Putamen (tissue), 1 donor: ENCODE results near the gene GRAMD1A.
"Not testable (repeated sequence)": the region's sequence is repeated elsewhere in the genome, so short reads cannot be mapped to it uniquely, and the experiment has no call there.

ENCODE experiments used
- DNase-seq: peaks from one replicate; pipeline ENCODE4 v3.0.0-alpha.2; 2016; ENCODE audit warnings: low spot score

GRAMD1A gene

DNA sequence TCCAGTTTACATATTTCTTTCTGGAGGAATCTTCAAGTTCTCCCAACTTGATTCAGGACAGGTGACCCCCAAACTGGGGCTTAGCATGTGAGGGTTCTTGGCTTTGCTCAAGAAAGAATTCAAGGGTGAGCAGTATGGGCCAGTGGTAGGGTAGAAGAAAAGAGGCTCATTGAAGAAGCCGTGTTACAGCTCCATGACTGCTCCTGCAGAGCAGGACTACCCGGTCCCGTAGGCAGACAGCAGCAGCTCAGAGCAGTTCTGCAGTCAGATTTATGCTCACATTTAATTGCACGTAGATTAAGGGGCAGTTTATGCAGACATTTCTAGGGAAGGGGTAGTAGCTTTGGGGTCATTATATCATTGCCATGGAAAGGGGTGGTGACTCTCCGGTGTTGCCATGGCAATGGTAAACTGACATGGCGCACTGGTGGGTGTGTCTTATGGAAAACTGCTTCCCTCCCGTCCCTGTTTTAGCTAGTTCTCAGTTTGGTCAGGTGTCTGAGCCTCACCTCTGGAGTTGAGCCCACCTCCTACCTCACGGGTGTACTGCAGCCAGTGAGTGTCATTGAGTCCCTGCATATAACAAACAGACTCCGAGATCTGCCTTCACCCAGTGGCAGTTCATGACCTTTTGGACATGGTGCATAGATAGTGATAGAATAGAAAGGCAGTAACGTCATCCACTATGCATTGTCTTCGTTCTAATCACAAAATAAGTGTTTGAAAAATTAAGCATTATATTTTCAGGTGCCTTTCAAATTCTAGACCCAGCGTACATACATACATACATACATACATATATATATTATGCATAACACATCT lies 20.1 kb upstream of the GRAMD1A start:
- no peak for DNase-seq

DNA sequence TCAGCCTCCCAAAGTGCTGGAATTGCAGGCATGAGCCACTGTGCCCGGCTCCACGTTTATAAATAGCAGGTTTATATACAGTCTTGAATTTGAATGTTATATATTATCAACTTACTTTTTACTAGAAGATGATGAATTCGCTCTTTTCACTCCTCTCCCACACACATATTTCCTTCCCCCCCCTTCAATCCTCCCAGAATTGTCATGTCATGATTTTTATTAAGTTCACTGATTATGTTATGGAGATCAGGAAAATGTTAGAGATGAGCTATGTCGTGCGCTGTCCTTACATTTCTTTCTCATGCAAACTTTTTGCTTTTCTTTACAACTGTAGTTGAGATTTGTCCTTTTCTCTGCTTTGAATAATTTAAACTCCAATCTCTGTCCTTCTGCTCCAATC lies 17.8 kb upstream of the GRAMD1A start:
- no peak for DNase-seq

GRCh38 chr19:34983786-34984185 lies 16.3 kb upstream of the GRAMD1A start:
- no peak for DNase-seq

DNA sequence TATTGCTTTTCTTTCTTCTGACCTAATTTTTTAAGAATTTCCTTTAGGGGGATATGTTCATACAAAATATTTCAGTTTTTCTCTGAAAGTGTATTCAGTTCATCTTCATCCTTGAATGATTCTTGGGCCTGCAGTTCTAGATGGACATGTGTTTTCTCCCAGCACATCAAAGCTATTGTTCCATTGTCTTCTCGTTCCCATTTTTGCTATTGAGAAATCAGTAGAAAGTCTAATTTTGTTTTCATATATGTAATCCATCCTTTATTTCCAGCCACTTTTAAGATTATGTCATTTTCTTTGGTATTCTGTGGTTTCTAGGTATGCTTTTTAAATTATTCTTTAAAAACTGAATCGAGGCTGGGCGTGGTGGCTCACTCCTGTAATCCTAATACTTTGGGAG lies 15.8 kb upstream of the GRAMD1A start:
- no peak for DNase-seq

DNA sequence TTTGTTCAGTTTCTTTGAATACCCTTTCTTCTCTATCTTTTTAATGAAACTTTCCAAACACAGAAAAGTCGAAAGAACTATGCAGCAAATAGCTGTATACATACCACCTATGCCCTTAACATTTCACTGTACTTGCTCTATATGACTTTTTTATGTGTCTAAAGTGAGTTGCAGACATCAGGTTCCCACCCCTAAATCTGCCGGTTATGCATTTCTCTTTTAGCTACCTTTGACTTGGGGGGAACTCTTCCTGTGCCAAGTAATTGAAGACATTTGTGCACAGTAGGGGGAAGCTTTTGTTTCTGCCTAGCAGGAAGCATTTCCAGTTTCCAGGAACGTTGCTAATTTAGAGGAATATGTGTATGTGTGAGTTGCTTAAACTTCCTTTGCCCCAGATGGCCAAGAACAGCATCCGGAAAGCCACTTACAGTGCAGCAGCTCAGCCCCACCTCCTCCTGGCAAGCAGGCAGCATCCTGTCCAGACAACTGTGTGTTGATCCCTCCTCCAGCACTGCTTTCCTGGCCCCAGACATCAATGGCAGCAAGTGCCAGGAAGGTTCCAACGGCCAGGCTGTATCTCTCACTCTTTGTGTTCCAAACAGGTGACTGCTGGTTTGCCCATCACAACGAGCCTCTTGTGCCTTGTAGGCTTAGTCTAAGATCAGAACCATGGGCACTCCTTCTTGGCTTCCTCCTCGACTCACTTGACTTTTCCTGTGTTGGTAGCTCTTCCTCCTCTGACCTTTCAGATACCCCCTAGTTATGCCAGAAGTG lies 14.7 kb upstream of the GRAMD1A start:
- DNase-seq = no peak

DNA sequence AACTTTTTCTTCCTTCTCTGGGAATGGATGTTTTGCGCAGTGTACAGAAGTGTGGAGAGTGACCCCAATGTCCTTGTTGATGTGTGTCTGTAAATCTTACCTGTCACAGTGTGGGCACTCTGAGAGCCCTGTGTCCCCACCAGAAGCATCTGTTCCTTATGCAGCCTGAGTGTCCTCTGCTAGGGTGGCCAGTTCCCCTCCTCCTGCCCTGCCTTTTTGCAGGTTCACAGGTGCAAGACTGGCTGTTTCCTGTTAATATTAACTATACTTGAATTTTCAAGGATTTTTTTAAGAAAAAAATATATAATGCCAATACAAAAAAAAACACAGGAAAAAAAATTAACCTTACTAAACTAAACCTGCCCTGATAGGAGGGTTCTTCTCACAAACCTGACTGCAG lies 12.0 kb upstream of the GRAMD1A start:
- DNase-seq = no peak

DNA sequence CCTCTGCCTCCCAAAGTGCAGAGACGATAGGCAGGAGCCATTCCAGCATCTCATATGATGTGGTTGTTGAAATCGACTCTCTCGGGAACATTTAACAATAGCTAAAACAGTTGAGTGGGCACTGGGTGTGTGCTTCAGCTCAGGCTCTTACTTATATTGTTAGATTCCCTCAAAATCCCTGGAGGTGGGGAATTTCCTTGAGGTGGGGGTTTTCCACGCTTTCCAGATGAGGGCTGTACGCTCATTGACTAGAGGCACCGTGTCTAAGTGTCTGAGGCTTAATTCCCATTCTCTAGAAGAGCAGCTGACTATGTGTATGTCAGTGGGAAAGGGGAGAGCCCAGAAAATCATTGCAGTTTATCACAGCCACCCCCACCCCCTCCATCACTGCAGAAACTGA lies 10.8 kb upstream of the GRAMD1A start:
- no peak for DNase-seq

GRCh38 chr19:34990578-34991192 lies 9.4 kb upstream of the GRAMD1A start:
- DNase-seq = no peak

DNA sequence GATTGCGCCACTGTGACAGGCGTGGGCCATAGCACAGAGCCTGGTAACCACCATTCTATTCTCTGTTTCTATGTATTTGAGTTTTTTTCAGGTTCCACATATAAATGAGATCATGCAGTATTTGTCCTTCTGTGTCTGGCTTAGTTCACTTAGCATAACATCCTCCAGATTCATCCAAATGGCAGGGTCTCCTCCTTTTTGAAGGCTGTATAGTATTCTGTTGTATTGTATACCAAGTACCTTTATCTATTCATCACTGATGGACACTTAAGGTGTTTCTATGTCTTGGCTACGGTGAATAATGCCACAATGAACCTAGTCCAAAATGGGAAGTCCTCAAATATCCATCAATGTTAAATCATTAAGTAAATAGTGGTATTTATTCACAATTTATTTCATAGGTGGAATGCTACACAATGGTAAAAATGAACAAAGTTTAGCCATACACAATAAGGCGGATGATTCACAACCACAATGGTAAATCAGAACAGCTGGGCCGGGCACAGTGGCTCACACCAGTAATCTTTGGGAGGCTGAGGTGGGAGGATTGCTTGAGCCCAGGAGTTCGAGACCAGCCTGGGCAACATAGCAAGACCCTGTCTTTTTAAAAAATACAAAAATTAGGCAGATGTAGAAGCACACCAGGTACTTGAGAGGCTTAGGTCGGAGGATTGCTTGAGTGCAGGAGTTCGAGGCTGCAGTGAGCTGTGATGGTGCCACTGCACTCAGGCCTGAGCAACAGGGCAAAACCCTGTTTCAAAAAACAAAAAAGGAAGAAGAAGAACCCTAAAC lies 8.4 kb upstream of the GRAMD1A start:
- no peak for DNase-seq

DNA sequence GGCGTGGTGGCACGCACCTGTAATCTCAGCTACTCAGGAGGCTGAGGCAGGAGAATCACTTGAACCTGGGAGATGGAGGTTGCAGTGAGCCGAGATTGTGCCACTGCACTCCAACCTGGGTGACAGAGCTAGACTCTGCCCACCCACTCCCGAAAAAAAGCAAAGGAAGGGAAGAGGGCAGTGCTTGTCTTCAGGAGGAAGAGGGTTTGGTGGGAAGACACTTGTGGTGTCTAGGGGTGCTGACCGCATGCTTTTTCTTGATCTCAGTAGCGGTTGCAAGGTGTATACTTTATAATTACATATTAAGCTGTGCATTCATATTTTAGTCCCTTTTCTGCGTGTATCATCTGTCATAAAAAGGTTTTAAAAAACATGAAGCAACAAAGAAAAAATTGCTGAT lies 7.5 kb upstream of the GRAMD1A start:
- not testable (repeated sequence) for DNase-seq

GRCh38 chr19:34994286-34994642 lies 5.9 kb upstream of the GRAMD1A start:
- DNase-seq = no peak

GRCh38 chr19:34994643-34995541 lies 5.2 kb upstream of the GRAMD1A start:
- no peak for DNase-seq

DNA sequence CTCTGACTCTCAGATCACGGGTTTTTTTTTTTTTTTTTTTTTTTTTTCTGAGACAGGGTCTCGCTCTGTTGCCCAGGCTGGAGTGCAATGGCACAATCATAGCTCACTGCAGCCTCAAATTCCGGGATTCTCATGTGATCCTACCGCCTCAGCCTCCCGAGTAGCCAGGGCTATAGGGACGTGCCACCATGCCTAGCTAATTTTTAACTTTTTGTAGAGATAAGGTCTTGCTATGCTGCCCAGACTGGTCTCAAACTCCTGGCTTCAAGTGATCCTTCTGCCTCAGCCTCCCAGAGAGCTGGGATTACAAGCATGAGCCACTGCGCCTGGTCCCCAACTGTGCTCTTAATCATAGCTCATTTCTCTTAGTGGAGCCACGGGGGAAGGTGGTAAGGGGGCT lies 4.6 kb upstream of the GRAMD1A start:
- no peak for DNase-seq

- no peak for DNase-seq
These were observed 3.0 kb upstream of the GRAMD1A start for GRCh38 chr19:34997071-34997617.

DNA sequence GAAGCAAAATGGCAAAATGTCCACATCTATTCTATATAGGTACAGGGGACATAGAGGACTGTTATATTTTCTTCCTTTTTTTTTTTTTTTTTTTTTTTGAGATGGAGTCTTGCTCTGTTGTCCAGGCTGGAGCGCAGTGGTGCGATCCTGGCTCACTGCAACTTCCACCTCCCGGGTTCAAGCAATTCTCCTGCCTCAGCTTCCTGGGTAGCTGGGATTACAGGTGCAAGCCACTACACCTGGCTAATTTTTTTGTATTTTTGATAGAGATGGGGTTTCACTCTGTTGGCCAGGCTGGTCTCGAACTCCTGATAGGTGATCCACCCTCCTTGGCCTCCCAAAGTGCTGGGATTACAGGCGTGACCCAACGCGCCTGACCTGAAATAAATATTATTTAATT lies 1.9 kb upstream of the GRAMD1A start:
- DNase-seq = not testable (repeated sequence)

DNA sequence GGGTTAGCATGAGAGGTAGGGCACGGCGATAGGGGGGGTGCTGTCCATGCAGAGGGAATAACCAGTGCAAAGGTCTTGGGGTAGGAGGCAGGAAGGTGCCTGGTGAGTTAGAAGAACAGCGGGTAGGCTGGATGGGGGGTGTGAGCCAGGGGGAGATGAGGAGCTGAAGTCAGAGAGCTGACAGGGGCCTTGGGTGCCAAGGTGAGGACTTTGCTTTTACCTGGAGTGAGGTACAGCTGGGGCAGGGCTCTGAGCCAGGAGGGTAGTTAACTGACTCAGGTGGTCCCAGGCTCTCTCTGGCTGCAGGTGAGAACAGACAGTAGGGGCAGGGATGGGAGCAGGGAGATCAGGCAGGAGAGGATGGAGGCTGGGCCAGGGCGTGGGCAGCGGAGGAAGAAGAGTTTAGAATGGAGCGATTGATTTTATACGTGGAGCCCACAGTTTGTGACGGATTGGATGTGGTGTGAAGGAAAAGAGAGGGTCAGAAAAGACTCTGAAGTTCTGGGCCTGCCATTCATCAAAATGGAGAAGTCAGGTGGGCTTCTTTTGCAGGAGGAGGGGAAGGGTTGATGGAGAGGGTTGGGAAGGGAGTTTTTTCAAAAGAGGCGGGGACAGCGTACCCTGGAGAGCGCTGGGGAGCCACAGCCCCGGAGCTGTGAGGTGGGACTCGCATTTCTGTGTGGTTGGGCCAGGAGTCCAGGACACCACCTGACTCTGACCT lies 1.2 kb upstream of the GRAMD1A start:
- no peak for DNase-seq

- no peak for DNase-seq
These were observed 169 bp downstream of the GRAMD1A start for GRCh38 chr19:35000338-35000646.

DNA sequence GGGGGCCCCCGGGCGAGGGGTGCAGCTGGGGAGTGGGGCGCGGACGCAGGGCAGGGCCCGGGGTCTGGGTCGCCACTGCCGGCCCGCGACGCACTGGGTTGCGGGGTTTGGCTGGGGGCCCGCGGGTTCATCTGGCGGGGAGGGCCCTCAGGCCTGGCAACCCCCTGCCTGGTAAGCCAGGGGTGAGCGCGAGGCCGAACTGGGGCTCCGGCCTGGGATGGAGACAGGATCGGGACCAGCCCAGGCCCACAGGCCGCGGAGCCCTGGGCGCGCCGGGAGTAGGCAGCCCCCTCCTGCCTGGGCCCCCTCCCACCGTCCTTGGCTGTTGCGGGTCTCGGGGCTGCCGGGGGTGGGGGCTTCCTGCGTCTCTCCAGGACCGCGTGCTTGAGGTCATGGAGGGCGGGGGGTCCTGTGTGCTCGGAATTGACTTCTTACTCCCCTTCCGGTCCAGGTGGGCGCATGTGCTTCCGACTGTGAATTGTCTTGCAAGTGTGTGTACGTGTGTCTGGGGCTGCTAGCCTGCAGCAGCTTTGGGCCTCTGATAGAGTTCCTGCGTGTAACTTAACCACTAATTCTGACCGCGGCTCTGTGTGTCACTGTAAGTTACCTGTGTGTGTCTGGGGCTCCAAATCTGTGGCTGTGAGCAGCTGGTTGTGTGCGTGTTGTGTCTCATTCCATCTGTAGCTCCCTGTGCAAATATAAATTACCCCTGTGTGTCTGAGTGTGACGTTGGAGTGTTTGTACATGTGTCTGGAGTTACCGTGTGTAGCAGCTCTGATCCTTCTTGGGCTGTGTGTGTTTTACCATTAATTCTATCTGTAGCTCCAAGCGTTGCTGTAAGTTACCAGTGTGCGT lies 751 bp downstream of the GRAMD1A start:
- no peak for DNase-seq

DNA sequence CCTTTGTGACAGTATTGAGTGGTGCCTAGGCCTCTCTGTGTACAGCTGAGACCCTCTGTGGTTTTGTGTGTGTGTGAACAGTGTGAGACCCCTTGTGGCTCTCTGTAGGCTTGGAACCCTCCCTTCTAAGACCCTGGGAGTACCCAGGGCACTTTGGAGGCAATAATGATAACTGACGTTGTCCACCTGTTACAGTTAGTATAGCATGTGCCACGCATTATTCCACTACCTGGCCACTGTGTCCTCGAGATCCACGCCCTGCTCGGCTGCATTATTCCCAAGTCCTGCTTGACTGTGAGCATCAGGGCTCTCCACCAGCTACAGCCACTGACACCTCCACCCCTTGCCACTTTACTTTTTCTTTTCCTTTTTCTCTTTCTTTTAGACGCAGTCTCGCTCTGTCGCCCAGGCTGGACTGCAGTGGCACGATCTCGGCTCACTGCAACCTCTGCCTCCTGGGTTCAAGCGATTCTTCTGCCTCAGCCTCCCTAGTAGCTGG lies 2.0 kb downstream of the GRAMD1A start:
- no peak for DNase-seq
